Naive thymus-derived CD4-positive, alpha-beta T cell (primary cell): ENCODE results near the gene P2RY4. TPM values are rescaled to one million over a fixed set of nuclear protein-coding genes. Genes with fewer than 3 reads are reported as not detected.
"Not testable (repeated sequence)": the region's sequence is repeated elsewhere in the genome, so short reads cannot be mapped to it uniquely, and the experiment has no call there.

Source experiments
- ATAC-seq: fragments of 150-1000 bp; cut with Tn5 transposase; 2 replicates; pipeline ENCODE4 v1.10.0; 2021; ENCODE audit warnings: mild to moderate bottlenecking, moderate library complexity
- CTCF ChIA-PET: fragments of 350-600 bp; sonication (Branson Sonifier 250); formaldehyde crosslinking; loops from one replicate; lab custom pipeline; 2021; ENCODE audit warnings: antibody characterized with exemption; lab: Charles Lee
- POLR2A ChIA-PET: fragments of 350-600 bp; sonication (Branson Sonifier 250); formaldehyde crosslinking; loops from one replicate; lab custom pipeline; 2021; ENCODE audit warnings: antibody characterized with exemption, inconsistent platforms; lab: Charles Lee
- DNase-seq, 9 donors: peaks; one replicate each; pipeline versions ENCODE4 v3.0.0 to v3.0.0-alpha.2; 2020 to 2022; ENCODE audit warnings: mixed read lengths in 1 of 9
- H3K27ac ChIP-seq: one replicate; pipeline ENCODE4 v1.7.0; 2013; ENCODE audit warnings: mild to moderate bottlenecking, low read depth, low read length, moderate library complexity
- H3K27me3 ChIP-seq, 2 donors: one replicate each; pipeline ENCODE4 v1.7.0; 2013; ENCODE audit warnings: low read length in 2 of 2, mild to moderate bottlenecking in 2 of 2, moderate library complexity in 2 of 2; ENCODE audit not compliant: control insufficient read depth in 2 of 2, insufficient read depth in 2 of 2
- H3K36me3 ChIP-seq, 3 experiments: 1 replicate in 2 of 3; 2 replicates in 1 of 3; pipeline ENCODE4 v1.7.0; 2013; ENCODE audit warnings: low read length in 3 of 3, mild to moderate bottlenecking in 3 of 3, moderate library complexity in 1 of 3; ENCODE audit not compliant: insufficient read depth in 3 of 3, control insufficient read depth in 2 of 3
- H3K4me1 ChIP-seq, 2 donors: one replicate each; pipeline ENCODE4 v1.7.0; 2013; ENCODE audit warnings: low read length in 2 of 2, mild to moderate bottlenecking in 2 of 2, moderate library complexity in 1 of 2; ENCODE audit not compliant: control insufficient read depth in 2 of 2, insufficient read depth in 2 of 2
- H3K4me3 ChIP-seq: 2 replicates; pipeline ENCODE4 v1.7.0; 2013; ENCODE audit warnings: mild to moderate bottlenecking, low read length
- H3K9me3 ChIP-seq, 3 experiments: 1 replicate in 2 of 3; 2 replicates in 1 of 3; pipeline ENCODE4 v1.7.0; 2013; ENCODE audit warnings: low read length in 3 of 3; ENCODE audit not compliant: control insufficient read depth in 2 of 3
- H3K27ac Mint-ChIP-seq, 9 donors: one replicate each; pipeline ENCODE4 v1.8.0; 2020 to 2022; ENCODE audit warnings: mixed read lengths in 9 of 9, mild to moderate bottlenecking in 8 of 9, moderate library complexity in 5 of 9, inconsistent platforms in 2 of 9
- H3K27me3 Mint-ChIP-seq, 5 donors: one replicate each; pipeline ENCODE4 v1.8.0; 2021 to 2022; ENCODE audit warnings: mixed read lengths in 5 of 5, mild to moderate bottlenecking in 1 of 5
- H3K36me3 Mint-ChIP-seq, 5 donors: one replicate each; pipeline ENCODE4 v1.8.0; 2020 to 2022; ENCODE audit warnings: mixed read lengths in 5 of 5, mild to moderate bottlenecking in 3 of 5, inconsistent platforms in 1 of 5
- H3K4me1 Mint-ChIP-seq, 7 donors: one replicate each; pipeline ENCODE4 v1.8.0; 2020 to 2022; ENCODE audit warnings: mixed read lengths in 7 of 7, mild to moderate bottlenecking in 3 of 7, inconsistent platforms in 1 of 7
- H3K4me3 Mint-ChIP-seq, 10 donors: one replicate each; pipeline ENCODE4 v1.8.0; 2020 to 2022; ENCODE audit warnings: mild to moderate bottlenecking in 10 of 10, mixed read lengths in 10 of 10, moderate library complexity in 6 of 10, inconsistent platforms in 2 of 10
- H3K9me3 Mint-ChIP-seq, 11 donors: one replicate each; pipeline ENCODE4 v1.8.0; 2020 to 2022; ENCODE audit warnings: mixed read lengths in 11 of 11, mild to moderate bottlenecking in 4 of 11, inconsistent platforms in 1 of 11, moderate library complexity in 1 of 11
- intact Hi-C, 2 donors: fragments of 100-400 bp; cut with micrococcal nuclease; formaldehyde crosslinking; loops; one replicate each; pipeline ENCODE4 v1.15.1; 2023
- polyA plus RNA-seq, 2 donors: library from polyadenylated mRNA; unstranded; fragments of 300-500 nt; fragmentation: Illumina TruSeq; gene quantifications; one replicate each; pipeline ENCODE4 v1.2.3, GENCODE V29; 2021
- total RNA-seq, 6 experiments: library from RNA in 5 of 6; stranded (reverse) in 5 of 6; gene quantifications; 1 replicate in 5 of 6; 2 replicates in 1 of 6; pipeline ENCODE4 v1.2.3 and lab custom pipeline; 2021 to 2026

P2RY4 gene
- total and polyA plus RNA-seq, 7 experiments from 2014 or later = 0.22 to 0.74 (median 0.39) TPM; not detected in 2

DNA sequence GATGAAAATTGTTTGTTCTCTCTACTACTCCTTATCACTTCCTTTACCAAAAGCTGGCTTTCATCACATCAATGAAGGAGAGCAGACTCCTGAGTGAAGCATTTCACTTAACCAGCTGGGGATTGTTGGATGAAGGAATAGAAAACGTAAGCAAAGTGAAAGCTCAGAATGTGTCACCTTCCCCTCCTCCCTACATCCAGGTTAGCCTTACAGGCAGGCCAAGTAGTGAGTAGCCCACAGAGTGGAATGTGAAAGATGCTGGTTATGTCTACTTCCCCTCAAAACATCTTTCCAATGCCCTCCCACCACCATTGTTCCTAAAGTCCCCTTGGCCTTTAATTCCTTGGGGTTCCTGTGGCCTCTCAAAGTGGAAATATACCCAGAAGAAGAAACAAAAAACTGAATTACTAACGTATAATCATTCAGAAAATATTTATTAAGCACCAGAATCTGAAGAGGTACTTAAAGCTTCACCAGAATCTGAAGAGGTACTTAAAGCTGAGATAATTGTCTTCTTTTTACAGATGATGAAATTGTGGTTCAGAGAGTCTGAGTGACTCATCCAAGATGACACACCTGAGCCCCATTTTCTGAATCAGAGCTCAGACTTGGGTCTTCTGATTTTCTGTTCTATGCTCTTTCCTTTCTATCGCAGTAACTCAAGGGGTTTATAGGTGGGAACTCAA is 6.5 kb downstream of the P2RY4 start:
- no peaks in the 10 kb centered on the region for H3K9me3 ChIP-seq
- H3K4me1 ChIP-seq = no peaks in the 10 kb centered on the region
- Mint-ChIP-seq H3K27ac (no peak overlapping the region), H3K36me3 (peaks cover 0 to 18% (median 6%) of the 10 kb centered on the region in 5 donors), H3K27me3 (no peaks in the 10 kb centered on the region), H3K4me3 (no peak overlapping the region), H3K4me1 (peaks cover 0 to 6% (median 0%) of the 10 kb centered on the region in 7 donors), H3K9me3 (no peaks in the 10 kb centered on the region)
- CTCF ChIA-PET = no interaction called here
- no peak overlapping the region for H3K4me3 ChIP-seq
- no peaks in the 10 kb centered on the region for H3K36me3 ChIP-seq
- ATAC-seq (no peak), DNase-seq (no peak)
- H3K27ac ChIP-seq = no peak overlapping the region
- no peaks in the 10 kb centered on the region for H3K27me3 ChIP-seq
- intact Hi-C loops = no loop called here
- POLR2A ChIA-PET = no interaction called here

DNA sequence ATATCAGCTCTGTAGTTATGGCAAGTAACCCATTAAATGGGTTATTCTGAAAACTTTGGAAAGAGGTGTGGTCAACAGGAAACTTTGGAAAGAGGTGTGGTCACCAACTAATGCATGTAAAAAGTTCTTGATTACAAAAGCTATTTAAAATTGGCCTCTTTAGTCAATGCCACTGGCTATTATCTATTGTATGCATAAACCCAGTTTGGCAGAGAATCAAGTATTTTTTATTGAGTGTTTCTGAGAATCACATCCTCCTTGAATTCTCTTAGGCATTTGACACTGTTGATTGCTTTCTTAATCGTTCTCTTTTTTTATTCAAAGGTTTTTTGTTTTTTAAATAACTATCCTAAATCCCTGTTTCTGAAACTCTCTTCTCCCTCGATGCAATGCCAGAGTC is 7.5 kb downstream of the P2RY4 start:
- ChIA-PET CTCF (no interaction called here), POLR2A (interaction anchor here (0.6 to 0.7 kb wide), 2 partner anchors 55 to 218 kb away, joined by 3 to 4 read pairs; no protein-coding TSS in a partner anchor)
- Histone ChIP-seq H3K4me3 (no peak overlapping the region), H3K27me3 (no peaks in the 10 kb centered on the region), H3K36me3 (no peaks in the 10 kb centered on the region), H3K4me1 (no peaks in the 10 kb centered on the region), H3K27ac (no peak overlapping the region), H3K9me3 (no peaks in the 10 kb centered on the region)
- Mint-ChIP-seq H3K27me3 (no peaks in the 10 kb centered on the region), H3K27ac (no peak overlapping the region), H3K36me3 (peaks cover 0 to 18% (median 6%) of the 10 kb centered on the region in 5 donors), H3K4me3 (no peak overlapping the region), H3K4me1 (peaks cover 0 to 6% (median 0%) of the 10 kb centered on the region in 7 donors), H3K9me3 (no peaks in the 10 kb centered on the region)
- intact Hi-C loops = no loop called here
- DNase-seq (no peak), ATAC-seq (no peak)

DNA sequence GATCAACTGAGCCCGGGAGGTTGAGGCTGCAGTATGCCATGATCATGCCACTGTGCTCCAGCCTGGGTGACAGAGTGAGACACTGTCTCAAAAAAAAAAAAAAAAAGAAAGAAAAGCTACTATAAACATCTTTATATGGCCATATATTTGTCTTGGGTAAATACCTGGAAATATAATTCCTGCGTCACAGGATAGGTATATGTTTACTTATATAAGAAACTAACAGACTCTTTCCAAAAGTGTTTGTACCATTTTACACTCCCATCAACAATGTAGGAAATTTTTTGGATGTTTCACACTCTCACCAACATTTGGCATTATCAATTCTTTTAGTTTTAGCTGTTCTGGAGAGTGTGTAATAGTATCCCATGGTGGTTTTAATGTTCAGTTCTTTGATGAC is 12.8 kb downstream of the P2RY4 start:
- intact Hi-C loops = no loop called here
- ChIA-PET POLR2A (no interaction called here), CTCF (no interaction called here)
- Histone ChIP-seq H3K4me3 (no peak overlapping the region), H3K4me1 (no peaks in the 10 kb centered on the region), H3K36me3 (no peaks in the 10 kb centered on the region), H3K27ac (no peak overlapping the region), H3K9me3 (no peaks in the 10 kb centered on the region), H3K27me3 (no peaks in the 10 kb centered on the region)
- Mint-ChIP-seq H3K4me3 (no peak overlapping the region), H3K9me3 (no peaks in the 10 kb centered on the region), H3K4me1 (no peaks in the 10 kb centered on the region), H3K36me3 (no peaks in the 10 kb centered on the region), H3K27me3 (no peaks in the 10 kb centered on the region), H3K27ac (no peak overlapping the region)
- ATAC-seq = no peak
- DNase-seq = no peak

DNA sequence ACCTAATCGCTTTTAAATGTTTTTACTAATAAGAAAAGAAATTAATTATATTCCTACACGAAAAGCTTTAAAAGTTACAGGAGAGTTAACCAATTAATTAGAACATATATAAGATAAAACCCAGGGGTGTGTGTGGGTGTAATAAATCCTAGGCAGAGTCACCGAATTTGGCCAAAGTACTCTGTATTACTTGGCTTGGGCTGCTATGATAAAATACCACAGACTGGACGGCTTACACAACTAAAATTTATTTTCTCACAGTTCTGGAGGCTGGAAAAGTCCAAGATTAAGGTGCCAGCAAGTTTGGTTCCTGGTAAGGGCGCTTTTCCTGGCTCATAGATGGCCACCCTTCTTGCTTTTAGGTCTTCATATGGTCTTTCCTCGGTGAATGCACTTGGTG is 15.1 kb downstream of the P2RY4 start:
- ChIA-PET POLR2A (no interaction called here), CTCF (no interaction called here)
- H3K9me3 ChIP-seq = no peaks in the 10 kb centered on the region
- H3K27ac Mint-ChIP-seq = no peak overlapping the region
- DNase-seq (no peak), ATAC-seq (no peak)
- H3K27me3 ChIP-seq = no peaks in the 10 kb centered on the region
- H3K27me3 Mint-ChIP-seq = no peaks in the 10 kb centered on the region
- H3K4me3 Mint-ChIP-seq = no peak overlapping the region
- H3K9me3 Mint-ChIP-seq = no peaks in the 10 kb centered on the region
- no peak overlapping the region for H3K27ac ChIP-seq
- no peak overlapping the region for H3K4me3 ChIP-seq
- H3K36me3 ChIP-seq = no peaks in the 10 kb centered on the region
- H3K4me1 ChIP-seq = no peaks in the 10 kb centered on the region
- intact Hi-C loops = no loop called here
- no peaks in the 10 kb centered on the region for H3K4me1 Mint-ChIP-seq
- H3K36me3 Mint-ChIP-seq = peaks cover 0 to 2% (median 0%) of the 10 kb centered on the region in 5 donors

DNA sequence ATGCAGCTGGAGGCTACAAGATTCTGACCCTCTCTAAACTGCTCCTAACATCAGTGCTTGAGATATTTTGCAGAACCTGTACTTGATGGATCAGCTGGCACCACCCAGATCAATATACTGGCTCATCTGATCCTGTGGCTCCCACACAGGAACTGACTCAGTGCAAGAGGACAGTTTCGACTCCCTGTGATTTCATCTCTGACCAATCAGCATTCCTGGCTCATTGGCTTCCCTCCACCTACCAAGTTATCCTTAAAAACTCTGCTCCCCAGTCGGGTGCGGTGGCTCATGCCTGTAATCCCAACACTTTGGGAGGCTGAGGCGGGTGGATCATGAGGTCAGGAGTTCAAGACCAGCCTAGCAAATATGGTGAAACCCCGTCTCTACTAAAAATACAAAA is 16.4 kb downstream of the P2RY4 start:
- H3K27me3 Mint-ChIP-seq, H3K36me3 Mint-ChIP-seq, H3K4me1 Mint-ChIP-seq, H3K27ac Mint-ChIP-seq, POLR2A ChIA-PET, H3K9me3 ChIP-seq, H3K4me1 ChIP-seq, ATAC-seq, H3K4me3 ChIP-seq, intact Hi-C loops, H3K9me3 Mint-ChIP-seq, DNase-seq, CTCF ChIA-PET, H3K4me3 Mint-ChIP-seq, H3K36me3 ChIP-seq, H3K27ac ChIP-seq, H3K27me3 ChIP-seq: not testable (repeated sequence)

DNA sequence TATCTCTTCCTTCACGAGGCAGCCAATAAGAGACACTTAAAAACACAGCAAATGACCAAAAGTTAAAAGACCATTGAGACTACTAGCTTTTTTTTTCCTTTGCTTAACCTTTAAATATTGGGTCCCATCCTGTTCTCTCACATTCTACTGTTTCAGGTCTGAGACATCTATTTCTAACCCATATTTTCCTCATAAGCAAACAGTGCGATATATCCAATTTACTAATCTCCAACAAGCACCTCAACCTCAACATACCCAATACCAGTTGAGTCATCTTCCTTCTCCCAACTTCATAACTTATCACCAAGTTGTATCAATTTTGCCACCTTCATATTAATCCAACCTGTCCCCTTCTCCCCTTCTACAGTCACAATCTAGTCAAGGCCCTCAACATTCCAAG is 18.5 kb downstream of the P2RY4 start:
- no peaks in the 10 kb centered on the region for H3K27me3 Mint-ChIP-seq
- Histone ChIP-seq H3K9me3 (no peaks in the 10 kb centered on the region), H3K4me3 (no peak overlapping the region), H3K27ac (no peak overlapping the region), H3K4me1 (no peaks in the 10 kb centered on the region), H3K36me3 (no peaks in the 10 kb centered on the region), H3K27me3 (no peaks in the 10 kb centered on the region)
- ChIA-PET POLR2A (no interaction called here), CTCF (no interaction called here)
- no peak overlapping the region for H3K4me3 Mint-ChIP-seq
- intact Hi-C loops = no loop called here
- H3K27ac Mint-ChIP-seq = no peak overlapping the region
- no peak for DNase-seq
- no peak for ATAC-seq
- peaks cover 0 to 2% (median 0%) of the 10 kb centered on the region in 5 donors for H3K36me3 Mint-ChIP-seq
- no peaks in the 10 kb centered on the region for H3K9me3 Mint-ChIP-seq
- no peaks in the 10 kb centered on the region for H3K4me1 Mint-ChIP-seq

DNA sequence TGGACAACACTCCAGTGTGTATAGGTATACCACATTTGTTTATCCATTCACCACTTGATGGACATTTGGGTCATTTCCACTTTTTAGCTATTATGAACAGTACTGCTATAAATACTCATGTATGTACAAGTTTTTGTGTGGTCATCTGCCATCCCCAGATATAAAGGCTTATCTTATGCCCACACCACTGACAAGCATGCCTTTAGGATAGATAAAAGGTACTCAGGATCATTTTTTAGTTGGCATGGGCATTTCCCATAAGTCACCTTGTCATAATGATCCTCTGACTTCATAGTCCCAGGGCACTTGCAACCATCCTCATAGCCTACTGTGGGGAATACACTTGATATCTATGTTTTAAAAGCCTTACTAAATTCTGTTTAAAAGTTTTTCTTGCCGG is 19.3 kb downstream of the P2RY4 start:
- no peak for ATAC-seq
- no peak overlapping the region for H3K27ac ChIP-seq
- POLR2A ChIA-PET = no interaction called here
- Mint-ChIP-seq H3K27ac (no peak overlapping the region), H3K27me3 (no peaks in the 10 kb centered on the region), H3K4me3 (no peak overlapping the region), H3K36me3 (peaks cover 0 to 2% (median 0%) of the 10 kb centered on the region in 5 donors), H3K4me1 (no peaks in the 10 kb centered on the region), H3K9me3 (no peaks in the 10 kb centered on the region)
- intact Hi-C loops = no loop called here
- CTCF ChIA-PET = no interaction called here
- no peaks in the 10 kb centered on the region for H3K4me1 ChIP-seq
- H3K4me3 ChIP-seq = no peak overlapping the region
- H3K27me3 ChIP-seq = no peaks in the 10 kb centered on the region
- no peaks in the 10 kb centered on the region for H3K9me3 ChIP-seq
- no peaks in the 10 kb centered on the region for H3K36me3 ChIP-seq
- no peak for DNase-seq
